IPS-NIHi7 (cell line): ENCODE measurements around the gene LGALS7B.
"Not testable (repeated sequence)": the region's sequence is repeated elsewhere in the genome, so short reads cannot be mapped to it uniquely, and the experiment has no call there.

Experiments
- DNase-seq: peaks from one replicate; pipeline ENCODE4 v3.0.0; 2012; ENCODE audit warnings: mixed read lengths; ENCODE audit errors: extremely low spot score

The LGALS7B gene

DNA sequence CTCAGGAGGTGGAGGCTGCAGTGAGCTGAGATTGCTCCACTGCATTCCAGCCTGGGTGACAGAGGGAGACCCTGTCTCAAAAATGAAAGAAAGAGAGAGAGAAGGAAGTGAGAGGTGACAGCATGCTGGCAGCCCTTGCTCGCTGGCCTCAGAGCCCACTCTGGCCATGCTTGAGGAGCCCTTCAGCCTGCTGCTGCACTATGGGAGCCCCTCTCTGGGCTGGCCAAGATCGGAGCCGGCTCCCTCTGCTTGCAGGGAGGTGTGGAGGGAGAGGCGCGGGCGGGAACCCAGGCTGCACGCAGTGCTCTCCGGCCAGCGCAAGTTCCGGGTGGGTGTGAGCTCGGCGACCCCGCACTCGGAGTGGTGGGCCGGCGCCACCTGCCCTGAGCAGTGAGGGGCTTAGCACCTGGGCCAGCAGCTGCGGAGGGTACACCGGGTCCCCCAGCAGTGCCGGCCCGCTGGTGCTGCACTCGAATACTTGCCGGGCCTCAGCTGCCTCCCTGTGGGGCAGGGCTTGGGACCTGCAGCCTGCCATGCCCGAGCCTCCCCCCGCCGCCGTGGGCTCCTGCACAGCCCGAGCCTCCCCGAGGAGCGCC, 32.3 kb downstream of the LGALS7B start:
- not testable (repeated sequence) for DNase-seq

DNA sequence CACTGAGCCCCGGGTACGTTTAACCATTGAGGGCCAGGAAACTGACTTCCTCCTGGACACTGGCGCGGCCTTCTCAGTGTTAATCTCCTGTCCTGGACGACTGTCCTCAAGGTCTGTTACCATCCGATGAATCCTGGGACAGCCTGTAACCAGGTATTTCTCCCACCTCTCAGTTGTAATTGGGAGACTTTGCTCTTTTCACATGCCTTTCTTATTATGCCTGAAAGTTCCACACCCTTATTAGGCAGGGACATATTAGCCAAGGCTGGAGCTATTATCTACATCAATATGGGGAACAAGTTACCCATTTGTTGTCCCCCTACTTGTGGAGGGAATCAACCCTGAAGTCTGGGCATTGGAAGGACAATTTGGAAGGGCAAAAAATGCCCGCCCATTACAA, 36.9 kb downstream of the LGALS7B start:
- DNase-seq = not testable (repeated sequence)

DNA sequence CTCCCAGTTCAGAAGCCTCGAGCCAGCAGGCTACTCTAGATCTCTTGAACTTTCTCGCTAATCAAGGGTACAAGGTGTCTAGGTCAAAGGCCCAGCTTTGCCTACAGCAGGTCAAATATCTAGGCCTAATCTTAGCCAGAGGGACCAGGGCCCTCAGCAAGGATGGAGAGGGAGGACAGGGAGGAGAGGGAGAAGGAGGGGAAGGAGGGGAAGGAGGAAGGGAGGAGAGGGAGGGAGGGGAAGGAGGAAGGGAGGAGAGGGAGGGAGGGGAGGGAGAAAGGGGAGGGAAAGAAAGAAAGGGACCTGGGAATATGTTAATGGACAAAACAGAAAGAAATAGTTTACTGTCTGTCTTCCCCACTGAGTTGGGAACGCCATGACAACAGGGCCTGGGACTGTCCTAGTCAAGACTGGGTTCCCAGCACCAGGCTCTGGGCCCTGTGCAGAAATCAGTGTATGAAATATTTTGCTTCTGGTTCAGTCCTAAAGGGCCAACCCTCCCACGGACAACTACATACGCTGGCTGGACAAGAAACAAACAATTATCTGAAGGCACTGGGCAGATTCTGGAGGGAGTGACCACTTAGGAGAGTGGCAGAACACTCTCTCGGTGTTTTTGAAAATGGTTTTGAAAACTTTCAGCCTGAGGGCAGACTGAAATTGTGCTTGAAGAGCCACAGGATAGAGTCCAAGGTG, 38.0 kb downstream of the LGALS7B start:
- DNase-seq = no peak

DNA sequence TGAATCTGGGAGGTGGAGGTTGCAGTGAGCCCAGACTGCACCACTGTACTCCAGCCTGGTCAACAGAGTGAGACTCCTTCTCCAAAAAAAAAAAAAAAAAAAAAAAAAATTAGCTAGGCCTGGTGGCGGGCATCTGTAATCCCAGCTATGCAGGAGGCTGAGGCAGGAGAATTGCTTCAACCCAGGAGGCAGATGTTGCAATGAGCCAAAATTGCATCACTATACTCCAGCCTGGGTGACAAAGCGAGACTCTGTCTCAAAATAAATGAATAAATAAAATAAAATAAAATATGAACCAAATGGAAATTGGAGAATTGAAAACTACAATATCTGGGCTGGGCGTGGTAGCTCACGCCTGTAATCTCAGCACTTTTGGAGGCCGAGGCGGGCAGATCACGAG, 40.2 kb downstream of the LGALS7B start:
- not testable (repeated sequence) for DNase-seq

DNA sequence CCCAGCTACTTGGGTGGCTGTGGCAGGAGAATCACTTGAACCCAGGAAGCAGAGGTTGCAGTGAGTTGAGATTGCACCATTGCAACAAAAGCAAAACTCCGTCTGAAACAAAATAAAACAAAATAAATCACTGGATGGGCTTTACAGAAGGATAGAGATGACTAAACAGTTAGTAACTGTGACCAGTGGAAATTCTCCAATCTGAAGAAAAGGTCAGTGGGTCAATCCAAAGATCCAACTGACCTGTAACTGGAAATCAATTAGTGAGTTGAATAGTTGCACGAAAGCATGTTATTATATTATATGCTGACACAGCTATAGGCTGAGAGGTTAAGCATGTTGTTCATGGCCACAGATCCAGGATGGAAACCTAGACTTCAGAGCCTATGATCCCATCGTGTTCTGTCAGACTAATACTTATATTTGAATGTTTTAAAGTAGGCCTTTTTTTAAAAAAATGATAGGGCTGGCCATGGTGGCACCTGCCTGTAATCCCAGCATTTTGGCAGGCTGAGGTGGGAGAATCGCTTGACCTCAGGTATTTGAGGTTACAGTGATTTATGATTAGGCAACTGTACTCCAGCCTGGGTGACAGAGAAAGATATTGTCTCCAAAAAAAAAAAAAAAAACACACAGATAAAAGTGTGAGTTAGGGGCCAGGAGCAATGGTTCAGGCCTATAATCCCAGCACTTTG, 41.2 kb downstream of the LGALS7B start:
- DNase-seq = no peak

DNA sequence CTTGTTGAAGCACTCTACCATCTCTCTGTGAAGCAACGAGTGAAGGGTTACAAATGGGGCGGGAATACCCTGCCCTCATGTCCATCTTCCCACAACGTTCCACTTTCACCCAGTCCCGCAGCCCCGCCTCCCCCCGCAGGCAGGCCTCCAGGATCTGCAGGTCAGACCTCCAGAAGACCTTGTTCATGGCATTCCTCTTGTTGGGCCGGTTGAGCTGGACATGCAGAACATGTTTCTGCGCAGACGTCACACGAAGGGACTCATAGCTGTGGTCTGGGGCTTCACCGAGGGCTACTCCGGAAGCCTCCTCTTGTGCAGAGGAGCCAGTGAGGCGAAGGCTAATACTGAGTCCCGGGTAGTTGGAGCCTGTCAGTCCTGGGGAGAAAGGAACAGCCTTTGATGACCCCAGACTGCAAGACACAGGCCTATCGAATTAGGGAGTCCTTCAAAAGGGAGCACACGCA, 42.2 kb downstream of the LGALS7B start:
- peak; percentile 43 for DNase-seq

DNA sequence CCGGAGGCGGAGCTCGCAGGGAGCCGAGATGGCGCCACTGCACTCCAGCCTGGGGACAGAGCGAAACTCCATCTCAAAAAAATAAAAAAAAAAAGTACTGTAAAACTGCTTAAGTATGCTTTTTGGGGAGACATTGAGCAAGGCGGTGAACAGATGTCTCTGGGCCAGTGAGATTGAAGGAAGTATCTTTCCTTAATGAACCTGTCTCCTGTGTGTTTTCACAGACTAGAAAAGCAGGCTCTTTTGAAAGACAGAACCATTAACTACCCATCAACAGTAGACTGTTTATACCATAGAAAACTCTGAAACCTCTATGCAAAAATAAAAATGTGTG, 44.1 kb downstream of the LGALS7B start:
- no peak for DNase-seq

DNA sequence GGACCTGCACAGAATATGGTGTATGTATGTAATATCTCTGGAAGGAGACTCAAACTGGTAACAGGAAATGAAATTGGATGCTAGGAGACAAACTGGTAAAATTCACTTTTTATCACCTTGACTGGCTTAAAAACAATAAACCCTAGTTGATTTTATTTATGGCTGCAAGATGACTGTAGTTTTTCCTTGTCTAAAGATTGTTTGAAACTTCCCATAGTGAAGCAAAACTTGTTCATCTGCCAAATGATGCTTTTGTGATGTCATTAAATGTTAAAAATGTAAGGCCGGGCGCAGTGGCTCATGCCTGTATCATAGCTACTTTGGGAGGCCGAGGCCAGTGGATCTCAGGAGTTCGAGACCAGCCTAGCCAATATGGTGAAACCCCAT, 45.1 kb downstream of the LGALS7B start:
- no peak for DNase-seq

DNA sequence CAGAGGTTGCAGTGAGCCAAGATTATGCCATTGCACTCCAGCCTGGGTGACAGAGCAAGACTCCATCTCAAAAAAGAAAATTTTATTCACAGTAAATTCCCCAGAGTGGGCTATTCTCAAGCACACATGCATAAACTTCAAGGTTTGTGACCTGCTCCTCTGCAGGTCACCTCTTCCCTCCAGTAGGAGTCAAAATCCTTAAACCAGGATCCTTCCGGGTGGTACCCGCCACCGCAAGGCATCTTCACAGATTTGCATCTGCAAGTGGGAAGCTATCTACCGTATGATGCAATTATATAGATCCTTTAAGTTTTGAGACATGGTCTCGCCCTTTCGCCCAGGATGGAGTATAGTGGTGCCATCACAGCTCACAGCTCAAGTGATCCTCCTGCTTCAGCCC, 45.6 kb downstream of the LGALS7B start:
- DNase-seq = no peak

DNA sequence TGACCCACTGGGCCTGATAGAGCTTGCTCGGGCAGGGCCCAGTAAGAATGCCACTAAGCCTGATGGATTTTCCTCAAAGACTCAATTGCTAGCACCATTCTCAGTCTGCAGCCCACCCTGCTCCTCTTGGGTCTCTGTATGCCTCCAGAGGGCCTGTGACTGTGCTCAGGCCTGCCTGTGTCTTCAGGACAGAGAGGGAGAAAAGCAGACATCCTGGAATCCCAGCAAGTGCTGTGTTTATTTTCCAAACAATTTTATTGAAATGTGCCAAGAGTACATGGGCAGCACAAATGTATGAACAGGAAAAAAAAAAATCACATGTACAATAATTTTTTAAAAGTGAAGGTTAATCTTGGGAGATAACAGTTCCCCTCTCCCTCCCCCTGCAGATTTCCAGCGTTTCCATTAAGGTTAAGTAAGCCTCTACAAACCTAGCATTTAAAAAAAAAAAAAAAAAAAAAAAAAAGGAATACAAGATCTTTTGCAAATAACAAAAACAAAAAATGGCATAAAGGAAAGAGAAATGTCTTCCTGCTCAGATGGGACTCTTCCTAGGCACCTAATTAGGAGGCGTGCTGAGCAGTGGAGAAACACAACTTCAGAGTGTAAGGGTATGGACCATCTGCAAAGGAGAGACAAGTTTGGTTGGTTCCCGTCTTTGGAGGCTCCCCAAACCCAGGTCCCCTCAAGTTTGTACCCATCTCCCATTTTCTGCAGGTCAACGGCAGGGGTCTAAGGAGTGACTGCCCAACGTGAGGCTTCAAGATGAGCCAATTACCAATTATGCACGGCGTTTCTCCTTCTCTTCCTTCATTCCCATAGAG, 47.4 kb downstream of the LGALS7B start:
- no peak for DNase-seq

DNA sequence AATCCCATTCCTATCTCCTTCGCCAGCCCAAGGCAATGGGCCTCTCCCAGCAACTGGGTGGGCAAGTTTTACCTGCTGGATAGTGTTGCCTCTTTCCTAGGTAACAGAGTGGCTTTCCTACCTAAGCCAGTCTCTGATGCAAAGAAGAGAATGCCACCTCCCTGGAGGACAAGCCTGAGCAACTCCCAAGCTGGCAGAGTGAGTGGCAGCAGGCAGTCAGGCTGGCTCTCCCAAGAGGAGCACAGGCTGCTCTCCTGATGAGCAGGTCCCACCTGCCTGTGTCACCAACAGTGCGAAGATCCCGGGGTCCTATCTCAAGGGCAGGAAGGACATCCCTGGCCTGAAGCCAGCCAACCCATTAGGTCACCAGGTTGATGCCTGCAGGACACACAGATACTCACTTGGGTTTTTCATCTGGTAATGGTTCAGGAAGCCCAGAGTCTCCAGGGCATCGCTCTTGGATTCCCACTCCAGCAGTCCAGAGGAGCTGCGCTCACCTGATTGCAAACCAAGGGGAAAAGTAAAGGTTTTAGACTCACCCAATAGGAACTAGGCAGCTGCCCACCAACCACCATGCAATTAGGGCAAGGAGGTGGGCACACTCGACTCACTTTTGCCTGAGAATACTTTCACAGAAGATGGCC, 48.1 kb downstream of the LGALS7B start:
- DNase-seq = no peak

DNA sequence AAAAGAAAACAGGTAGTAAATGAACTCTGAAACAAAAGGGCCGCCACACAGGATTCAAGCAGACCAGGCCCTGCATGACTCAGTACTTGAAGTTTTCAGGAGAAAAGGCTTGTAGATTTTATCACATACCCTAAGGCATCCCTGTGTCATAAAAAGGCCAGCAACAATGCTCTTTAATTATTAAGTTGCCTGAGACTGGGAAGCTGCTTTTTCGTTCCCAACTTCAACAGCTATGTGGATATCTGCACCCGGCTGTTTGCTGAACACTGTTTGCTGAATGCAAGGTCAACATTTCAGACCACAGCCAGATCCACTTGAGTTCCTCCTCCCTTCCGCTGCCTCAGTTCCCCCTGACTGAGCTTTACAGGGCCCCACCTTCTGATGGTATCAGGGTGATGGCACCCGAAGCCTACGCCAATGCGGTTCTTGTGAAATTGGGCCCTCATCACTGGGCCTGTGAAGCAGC, 48.7 kb downstream of the LGALS7B start:
- no peak for DNase-seq

DNA sequence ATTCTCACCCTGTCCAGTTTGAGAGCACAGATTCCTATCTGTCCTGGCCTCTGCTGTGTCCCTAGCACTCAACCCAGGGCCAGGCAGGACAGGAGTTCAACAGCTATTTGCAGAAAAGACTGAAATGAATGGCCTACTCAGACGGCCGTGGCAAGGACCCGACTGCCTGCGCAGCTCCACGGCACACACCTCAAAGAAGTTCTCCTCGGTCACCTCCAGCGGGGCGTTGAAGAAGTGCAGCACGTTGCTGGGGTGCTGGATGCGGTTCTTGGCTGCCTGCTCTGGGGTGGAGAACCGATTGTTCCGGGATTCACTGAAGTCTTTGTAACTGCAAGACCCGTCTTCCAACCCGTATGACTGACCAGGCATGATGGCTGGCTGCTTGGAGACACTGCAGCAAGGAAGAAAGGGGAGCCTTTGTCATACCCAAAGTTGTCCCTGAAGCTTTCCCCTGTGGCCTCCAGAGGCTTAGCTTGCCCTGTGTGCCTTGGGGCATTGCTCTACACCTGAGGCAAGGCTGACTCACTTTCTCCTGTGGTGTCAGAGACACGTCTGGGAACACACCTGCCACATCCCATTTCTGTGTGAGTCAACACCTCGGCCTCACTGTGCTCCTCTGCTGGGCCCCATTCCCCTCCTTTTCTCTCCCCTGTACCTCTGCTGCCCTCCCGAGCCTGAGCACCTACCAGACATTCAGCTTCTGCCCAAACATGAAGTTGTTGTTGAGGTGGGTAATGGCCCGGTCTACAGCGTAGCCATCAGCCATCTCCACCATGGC, 49.4 kb downstream of the LGALS7B start:
- DNase-seq = no peak

DNA sequence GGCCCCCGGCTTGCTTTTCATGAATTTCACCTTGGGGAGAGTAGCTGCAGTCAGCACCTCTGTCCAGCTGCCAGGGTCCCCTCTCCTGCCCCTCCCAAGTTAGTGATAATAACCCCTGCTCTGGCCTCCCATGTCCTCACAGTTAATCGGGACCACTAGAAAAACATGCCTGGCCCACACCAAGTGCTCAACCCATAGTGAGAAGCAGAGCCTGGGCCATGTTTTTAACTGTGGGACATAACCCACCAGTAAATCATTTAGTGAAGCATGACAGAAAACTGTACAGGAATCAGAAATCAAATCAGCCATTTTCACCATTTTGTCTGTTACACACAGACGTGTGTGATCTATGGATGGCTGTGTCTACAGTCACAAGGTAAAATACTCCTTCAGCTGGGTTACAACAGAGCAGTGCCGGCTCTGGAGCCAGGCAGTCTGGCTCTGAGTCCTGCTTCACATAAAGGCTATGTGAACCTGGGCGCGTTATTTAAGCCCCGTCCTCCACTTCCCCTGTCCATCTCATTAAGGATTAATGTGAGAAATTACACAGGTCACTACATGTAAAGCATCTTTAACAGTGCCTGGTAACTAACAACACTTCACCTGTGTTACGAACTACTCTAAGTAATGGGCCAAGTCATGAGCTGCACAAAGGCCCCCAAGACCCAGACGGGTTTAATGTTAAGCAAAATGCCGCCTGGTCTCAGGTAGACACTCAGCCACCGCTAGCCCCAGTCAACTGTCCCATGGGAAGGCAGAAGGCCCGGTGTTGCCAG, 50.2 kb downstream of the LGALS7B start:
- no peak for DNase-seq

DNA sequence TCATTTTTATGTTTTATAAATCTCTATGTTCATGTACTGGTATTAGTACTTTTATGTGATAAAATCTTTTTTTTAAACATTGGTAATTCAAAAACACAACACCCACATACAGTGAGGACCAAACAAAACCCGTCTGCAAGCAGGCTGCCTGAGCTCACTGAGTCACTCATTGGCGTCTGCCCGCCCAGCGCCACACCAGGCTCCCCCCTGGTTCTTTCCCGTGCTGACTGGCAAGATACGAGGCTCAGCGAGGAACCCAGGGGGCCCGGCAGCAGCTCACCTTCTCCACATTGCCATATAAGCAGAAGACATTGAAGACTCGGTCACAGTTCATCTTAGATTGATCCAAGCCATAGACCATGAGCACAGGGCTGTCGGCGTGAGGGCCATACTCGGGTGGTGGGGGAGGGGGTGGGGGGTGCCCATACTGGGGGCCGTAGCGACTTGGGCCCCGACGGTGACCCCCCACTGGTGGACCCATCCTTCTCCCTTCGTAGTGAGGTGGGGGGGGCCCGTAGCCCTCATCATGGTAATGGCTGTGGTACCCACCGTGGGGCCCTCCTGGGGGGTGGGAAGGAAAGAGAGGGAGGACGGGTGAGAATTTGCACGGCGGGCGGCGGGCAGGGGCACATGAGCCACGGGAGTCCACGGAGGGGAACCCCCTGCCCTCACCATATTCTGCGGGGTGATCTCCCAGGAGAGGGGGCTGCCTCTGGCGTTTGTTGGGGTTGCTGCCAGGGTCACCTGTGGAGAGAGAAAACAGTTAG, 51.0 kb downstream of the LGALS7B start:
- no peak for DNase-seq

DNA sequence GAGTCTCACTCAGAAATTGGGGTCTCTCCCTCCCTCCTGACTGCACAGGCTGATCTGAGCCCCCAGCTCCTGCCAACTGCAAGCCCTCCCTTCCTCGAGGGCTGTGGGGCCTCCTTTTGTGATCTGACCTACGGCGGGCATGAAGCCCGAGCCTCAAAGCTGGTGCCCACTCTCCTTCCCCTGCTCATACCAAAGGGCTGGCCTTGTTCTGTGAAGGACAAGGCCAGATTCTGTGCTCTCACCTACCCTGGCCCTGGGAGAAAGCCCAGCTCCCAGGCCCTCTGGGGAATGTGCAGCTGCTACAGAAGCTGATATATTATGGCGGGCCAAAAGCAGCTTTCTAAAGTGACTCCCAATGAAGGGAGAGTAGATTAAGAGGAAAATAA, 51.6 kb downstream of the LGALS7B start:
- DNase-seq = no peak
